ENCODE measurements around the gene ZCCHC9.
"Not testable (repeated sequence)": the region's sequence is repeated elsewhere in the genome, so short reads cannot be mapped to it uniquely, and the experiment has no call there.

ZCCHC9 gene

GRCh38 chr5:81305785-81306184 lies 4.4 kb downstream of the ZCCHC9 start:
- DNase-seq (ENCODE audit: low read depth) = no peak

- no peak for DNase-seq (ENCODE audit: low read depth)
Observed at GRCh38 chr5:81308836-81309235, 7.4 kb downstream of the ZCCHC9 start.

- DNase-seq (ENCODE audit: low read depth) = no peak
Observed at GRCh38 chr5:81310402-81311063, 9.1 kb downstream of the ZCCHC9 start.

- DNase-seq (ENCODE audit: low read depth) = no peak
Observed at GRCh38 chr5:81313278-81313677, 11.9 kb downstream of the ZCCHC9 start.

GRCh38 chr5:81313686-81314085 lies 12.3 kb downstream of the ZCCHC9 start:
- no peak for DNase-seq (ENCODE audit: low read depth)

GRCh38 chr5:81314581-81314980 lies 13.2 kb downstream of the ZCCHC9 start:
- DNase-seq (ENCODE audit: low read depth) = no peak

GRCh38 chr5:81315336-81315735 lies 13.9 kb downstream of the ZCCHC9 start:
- DNase-seq (ENCODE audit: low read depth) = no peak

- no peak for DNase-seq (ENCODE audit: low read depth)
Observed at GRCh38 chr5:81315830-81316229, 14.4 kb downstream of the ZCCHC9 start.

- no peak for DNase-seq (ENCODE audit: low read depth)
Observed at GRCh38 chr5:81316571-81316970, 15.2 kb downstream of the ZCCHC9 start.

- no peak for DNase-seq (ENCODE audit: low read depth)
Observed at GRCh38 chr5:81317536-81317935, 16.1 kb downstream of the ZCCHC9 start.

GRCh38 chr5:81326554-81326953 lies 25.2 kb downstream of the ZCCHC9 start:
- DNase-seq (ENCODE audit: low read depth) = no peak

- DNase-seq (ENCODE audit: low read depth) = no peak
Observed at GRCh38 chr5:81334304-81335061, 33.1 kb downstream of the ZCCHC9 start.

GRCh38 chr5:81335946-81336345 lies 34.6 kb downstream of the ZCCHC9 start:
- DNase-seq (ENCODE audit: low read depth) = no peak

GRCh38 chr5:81336556-81336955 lies 35.2 kb downstream of the ZCCHC9 start:
- no peak for DNase-seq (ENCODE audit: low read depth)

GRCh38 chr5:81337803-81338202 lies 36.4 kb downstream of the ZCCHC9 start:
- DNase-seq (ENCODE audit: low read depth) = no peak

GRCh38 chr5:81338213-81338612 lies 36.8 kb downstream of the ZCCHC9 start:
- not testable (repeated sequence) for DNase-seq (ENCODE audit: low read depth)

GRCh38 chr5:81344736-81345135 lies 43.3 kb downstream of the ZCCHC9 start:
- DNase-seq (ENCODE audit: low read depth) = no peak

- DNase-seq (ENCODE audit: low read depth) = no peak
Observed at GRCh38 chr5:81345411-81346003, 44.1 kb downstream of the ZCCHC9 start.

GRCh38 chr5:81349161-81349560 lies 47.8 kb downstream of the ZCCHC9 start:
- no peak for DNase-seq (ENCODE audit: low read depth)

GRCh38 chr5:81350507-81350906 lies 49.1 kb downstream of the ZCCHC9 start:
- DNase-seq (ENCODE audit: low read depth) = no peak

- no peak for DNase-seq (ENCODE audit: low read depth)
Observed at GRCh38 chr5:81353189-81353588, 51.8 kb downstream of the ZCCHC9 start.

- DNase-seq (ENCODE audit: low read depth) = no peak
Observed at GRCh38 chr5:81354093-81354492, 52.7 kb downstream of the ZCCHC9 start.

Measured in stimulated activated CD8-positive, alpha-beta memory T cell treated with anti-CD3 and anti-CD28 coated beads, Interleukin-7, amount 100 ng/mL, for 24 hours (primary cell).